Stimulated activated CD4-positive, alpha-beta T cell treated with anti-CD3 and anti-CD28 coated beads, Interleukin-1b, Interleukin-23, amount 100 ng/mL, for 1 hour (primary cell): ENCODE measurements around the gene PRAMEF13.
"Not testable (repeated sequence)": the region's sequence is repeated elsewhere in the genome, so short reads cannot be mapped to it uniquely, and the experiment has no call there.

ENCODE experiments used
- DNase-seq, 2 donors: peaks; one replicate each; pipeline ENCODE4 v3.0.0-alpha.2; 2020; ENCODE audit warnings: low read depth in 2 of 2

PRAMEF13 gene

DNA sequence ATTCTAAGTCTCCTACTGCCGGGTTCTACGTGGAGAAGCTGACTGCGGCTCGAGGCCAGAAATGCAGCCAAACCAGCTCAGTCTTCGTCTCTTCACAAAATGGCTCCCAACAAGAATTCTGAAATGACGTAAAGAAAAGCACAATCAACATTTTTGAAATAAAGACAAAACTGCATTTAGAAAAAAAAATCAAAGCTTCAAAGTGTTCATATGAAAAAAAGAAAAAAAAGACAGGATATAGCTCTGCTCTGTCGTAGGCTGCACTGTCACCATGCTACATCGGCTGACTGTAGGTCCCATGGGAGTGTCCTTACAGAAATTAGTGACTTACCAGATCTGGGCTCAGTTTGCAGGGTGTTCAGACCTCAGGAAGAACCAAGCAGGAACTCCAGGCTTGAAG lies 35.7 kb downstream of the PRAMEF13 start, which contains the start of gene HNRNPCL4:
Gene HNRNPCL4, minus strand, starts transcription at position 101 of the 400 bp plus-strand sequence. CDS start 164 bp downstream, outside the sequence.
- not testable (repeated sequence) for DNase-seq

DNA sequence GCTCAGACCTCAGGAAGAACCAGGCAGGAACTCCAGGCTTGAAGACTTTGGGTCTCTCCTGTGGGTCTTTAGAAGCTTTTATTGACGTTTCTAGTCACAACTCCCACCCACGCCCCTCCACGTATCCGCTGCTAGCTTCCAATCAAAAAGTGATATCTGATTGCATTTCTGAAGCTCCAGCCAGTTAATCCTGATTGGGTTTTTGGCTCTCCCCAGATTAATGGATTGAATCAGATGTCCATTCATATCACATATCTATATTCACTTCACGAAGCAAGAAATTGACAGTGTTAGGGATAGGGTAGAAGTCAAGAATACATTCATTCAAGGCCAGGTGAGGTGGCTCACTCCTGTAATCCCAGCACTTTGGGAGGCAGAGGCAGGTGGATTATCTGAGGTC lies 45.3 kb downstream of the PRAMEF13 start, which contains the start of gene PRAMEF26:
Gene PRAMEF26, minus strand, starts transcription at position 101 of the 400 bp plus-strand sequence. CDS start 2,914 bp downstream, outside the sequence.
- DNase-seq, result not testable (repeated sequence)
